HEK293 (cell line): ENCODE data around the gene EPN2.

Experiments used
- IKZF3 ChIP-seq: fragments of 450-650 bp; IDR thresholded peaks from 2 replicates; pipeline ENCODE4 v1.5.0; 2018; ENCODE audit warnings: missing biosample characterization, mild to moderate bottlenecking, missing genetic modification characterization, moderate library complexity
- INSM2 ChIP-seq: fragments of 450-650 bp; formaldehyde crosslinking; IDR thresholded peaks from 2 replicates; pipeline ENCODE4 v1.5.1; 2016; ENCODE audit warnings: missing biosample characterization, missing genetic modification characterization
- KLF17 ChIP-seq: fragments of 450-650 bp; formaldehyde crosslinking; IDR thresholded peaks from 2 replicates; pipeline ENCODE4 v1.5.1; 2016; ENCODE audit warnings: missing biosample characterization, missing genetic modification characterization
- KLF9 ChIP-seq: fragments of 450-650 bp; formaldehyde crosslinking; IDR thresholded peaks from 2 replicates; pipeline ENCODE4 v1.5.1; 2016; ENCODE audit warnings: missing biosample characterization, missing genetic modification characterization, low read depth
- PATZ1 ChIP-seq: fragments of 450-650 bp; formaldehyde crosslinking; IDR thresholded peaks from 2 replicates; pipeline ENCODE4 v1.5.1; 2016; ENCODE audit warnings: missing biosample characterization, missing genetic modification characterization
- PRDM1 ChIP-seq: fragments of 450-650 bp; formaldehyde crosslinking; IDR thresholded peaks from 2 replicates; pipeline ENCODE4; 2016; ENCODE audit warnings: missing biosample characterization, missing genetic modification characterization
- RBAK ChIP-seq: fragments of 450-650 bp; formaldehyde crosslinking; IDR thresholded peaks from 2 replicates; pipeline ENCODE4 v1.5.1; 2016; ENCODE audit warnings: missing biosample characterization, missing genetic modification characterization
- REPIN1 ChIP-seq: fragments of 450-650 bp; formaldehyde crosslinking; IDR thresholded peaks from 2 replicates; pipeline ENCODE4 v1.5.1; 2017; ENCODE audit warnings: missing biosample characterization, missing genetic modification characterization, low read depth
- SP3 ChIP-seq: fragments of 450-650 bp; formaldehyde crosslinking; IDR thresholded peaks from 2 replicates; pipeline ENCODE4 v1.5.1; 2016; ENCODE audit warnings: missing biosample characterization, missing genetic modification characterization
- ZBTB11 ChIP-seq: fragments of 450-650 bp; formaldehyde crosslinking; conservative IDR thresholded peaks from 2 replicates; pipeline ENCODE4 v1.5.1; 2016; ENCODE audit warnings: low read depth, missing biosample characterization, missing genetic modification characterization
- ZBTB17 ChIP-seq: fragments of 450-650 bp; formaldehyde crosslinking; IDR thresholded peaks from 2 replicates; pipeline ENCODE4 v1.5.1; 2016; ENCODE audit warnings: missing biosample characterization, missing genetic modification characterization
- ZFHX2 ChIP-seq: fragments of 450-650 bp; formaldehyde crosslinking; conservative IDR thresholded peaks from 2 replicates; pipeline ENCODE4 v1.5.1; 2016; ENCODE audit warnings: missing biosample characterization, missing genetic modification characterization
- ZFP69B ChIP-seq: fragments of 450-650 bp; formaldehyde crosslinking; IDR thresholded peaks from 2 replicates; pipeline ENCODE4 v1.5.1; 2016; ENCODE audit warnings: missing biosample characterization, missing genetic modification characterization
- ZIC2 ChIP-seq: fragments of 450-650 bp; formaldehyde crosslinking; IDR thresholded peaks from 2 replicates; pipeline ENCODE4 v1.5.1; 2016; ENCODE audit warnings: missing biosample characterization, missing genetic modification characterization
- ZNF169 ChIP-seq: fragments of 450-650 bp; formaldehyde crosslinking; IDR thresholded peaks from 2 replicates; pipeline ENCODE4 v1.5.1; 2016; ENCODE audit warnings: missing biosample characterization, missing genetic modification characterization
- ZNF24 ChIP-seq: fragments of 450-650 bp; formaldehyde crosslinking; IDR thresholded peaks from 2 replicates; pipeline ENCODE4 v1.5.1; 2016; ENCODE audit warnings: missing biosample characterization, missing genetic modification characterization
- ZNF248 ChIP-seq: fragments of 450-650 bp; formaldehyde crosslinking; IDR thresholded peaks from 2 replicates; pipeline ENCODE4 v1.5.1; 2017; ENCODE audit warnings: missing biosample characterization, missing genetic modification characterization
- ZNF354C ChIP-seq: fragments of 450-650 bp; formaldehyde crosslinking; IDR thresholded peaks from 2 replicates; pipeline ENCODE4 v1.5.1; 2016; ENCODE audit warnings: missing biosample characterization, missing genetic modification characterization, low read depth, borderline replicate concordance
- ZNF404 ChIP-seq: fragments of 450-650 bp; formaldehyde crosslinking; IDR thresholded peaks from 2 replicates; pipeline ENCODE4 v1.5.1; 2017; ENCODE audit warnings: missing biosample characterization, missing genetic modification characterization
- ZNF501 ChIP-seq: fragments of 450-650 bp; formaldehyde crosslinking; IDR thresholded peaks from 2 replicates; pipeline ENCODE4 v1.5.1; 2016; ENCODE audit warnings: missing biosample characterization, missing genetic modification characterization
- ZNF510 ChIP-seq: fragments of 450-650 bp; formaldehyde crosslinking; IDR thresholded peaks from 2 replicates; pipeline ENCODE4 v1.5.1; 2018; ENCODE audit warnings: mild to moderate bottlenecking, missing genetic modification characterization, missing biosample characterization; ENCODE audit not compliant: insufficient replicate concordance
- ZNF530 ChIP-seq: fragments of 450-650 bp; formaldehyde crosslinking; IDR thresholded peaks from 2 replicates; pipeline ENCODE4 v1.5.1; 2016; ENCODE audit warnings: low read depth, missing biosample characterization, missing genetic modification characterization
- ZNF580 ChIP-seq: fragments of 450-650 bp; formaldehyde crosslinking; IDR thresholded peaks from 2 replicates; pipeline ENCODE4 v1.5.1; 2016; ENCODE audit warnings: missing biosample characterization, missing genetic modification characterization
- ZNF623 ChIP-seq: fragments of 450-650 bp; formaldehyde crosslinking; IDR thresholded peaks from 2 replicates; pipeline ENCODE4 v1.5.1; 2016; ENCODE audit warnings: missing biosample characterization, missing genetic modification characterization
- ZNF639 ChIP-seq: fragments of 450-650 bp; formaldehyde crosslinking; IDR thresholded peaks from 2 replicates; pipeline ENCODE4 v1.5.1; 2016; ENCODE audit warnings: missing biosample characterization, missing genetic modification characterization
- ZNF660 ChIP-seq: fragments of 450-650 bp; IDR thresholded peaks from 2 replicates; pipeline ENCODE4 v1.5.1; 2018; ENCODE audit warnings: missing biosample characterization, mild to moderate bottlenecking, missing genetic modification characterization
- ZNF785 ChIP-seq: fragments of 450-650 bp; formaldehyde crosslinking; IDR thresholded peaks from 2 replicates; pipeline ENCODE4 v1.5.1; 2016; ENCODE audit warnings: missing biosample characterization, missing genetic modification characterization
- ZSCAN16 ChIP-seq: fragments of 450-650 bp; formaldehyde crosslinking; IDR thresholded peaks from 2 replicates; pipeline ENCODE4 v1.5.1; 2016; ENCODE audit warnings: missing biosample characterization, missing genetic modification characterization

EPN2 gene

GRCh38 chr17:19377602-19378415, 140.6 kb downstream of the EPN2 start (continued):
- TF ChIP-seq ZNF404 (no peak), ZNF623 (tag by site-specific recombination) (0 out of 2 replicates have a peak, but pooled peaks have one; percentile 11), SP3 (tag by site-specific recombination) (peak; percentile 93), ZNF248 (tag by site-specific recombination) (no peak), ZIC2 (tag by site-specific recombination) (peak; percentile 58; the same call in 1 of the 2 replicates), ZNF530 (no peak), REPIN1 (tag by site-specific recombination) (no peak), IKZF3 (tag by site-specific recombination) (peak; percentile 99), ZFHX2 (tag by site-specific recombination) (no peak), PRDM1 (no peak), ZNF510 (tag by site-specific recombination) (no peak), ZSCAN16 (tag by site-specific recombination) (peak; percentile 98), KLF9 (peak; percentile 51), ZFP69B (tag by site-specific recombination) (no peak), ZNF501 (tag by site-specific recombination) (peak; percentile 73), RBAK (tag by site-specific recombination) (no peak), PATZ1 (tag by site-specific recombination) (peak; percentile 77), ZBTB11 (tag by site-specific recombination) (peak; percentile 94), ZNF639 (tag by site-specific recombination) (peak; percentile 91), ZNF24 (tag by site-specific recombination) (peak; percentile 68; the same call in 1 of the 2 replicates), ZNF169 (no peak), ZNF785 (no peak), ZNF660 (tag by site-specific recombination) (peak; percentile 83), ZNF354C (no peak), INSM2 (tag by site-specific recombination) (peak; percentile 51; the same call in 1 of the 2 replicates), ZNF580 (tag by site-specific recombination) (peak; percentile 93; the same call in 1 of the 2 replicates), KLF17 (peak; percentile 70), ZBTB17 (peak; percentile 90)
